Thoracic aorta (tissue), 2 donors: ENCODE measurements around the gene RIMS3. TPM values are rescaled to one million over a fixed set of nuclear protein-coding genes. Genes with fewer than 3 reads are reported as not detected.

Experiments used
- ATAC-seq: fragments of 150-250 bp; one replicate; pipeline ENCODE4 v1.8.0; 2017; ENCODE audit warnings: low read depth; ENCODE audit not compliant: insufficient number of reproducible peaks, low FRiP score
- DNase-seq: peaks from one replicate; pipeline ENCODE4 v3.0.0-alpha.2; 2020; ENCODE audit warnings: low spot score
- H3K27ac ChIP-seq, 2 donors: fragments of 200-600 bp; sonication (generic); 1 replicate in 1 of 2; 2 replicates in 1 of 2; pipeline ENCODE4 v1.5.1; 2016; ENCODE audit warnings: mild to moderate bottlenecking in 2 of 2, moderate library complexity in 2 of 2
- H3K27me3 ChIP-seq: fragments of 200-600 bp; sonication (generic); replicated peaks from 2 replicates; pipeline ENCODE4 v1.6.0; 2016; ENCODE audit warnings: mild to moderate bottlenecking; ENCODE audit not compliant: insufficient read depth
- H3K36me3 ChIP-seq: fragments of 200-600 bp; sonication (generic); one replicate; pipeline ENCODE4 v1.5.1; 2016
- H3K4me1 ChIP-seq, 2 donors: fragments of 200-600 bp; sonication (generic); 1 replicate in 1 of 2; 2 replicates in 1 of 2; pipeline versions ENCODE4 v1.5.1 to v1.6.0; 2016; ENCODE audit warnings: low read depth in 2 of 2, mild to moderate bottlenecking in 1 of 2; ENCODE audit not compliant: control insufficient read depth in 1 of 2
- H3K4me3 ChIP-seq: fragments of 200-600 bp; sonication (generic); 2 replicates; pipeline ENCODE4 v1.5.1; 2016; ENCODE audit warnings: mild to moderate bottlenecking
- H3K9me3 ChIP-seq: fragments of 200-600 bp; sonication (generic); 2 replicates; pipeline ENCODE4 v1.5.1; 2016
- CTCF ChIP-seq: fragments of 200-600 bp; sonication (generic); IDR thresholded peaks from one replicate; pipeline ENCODE4 v1.5.1; 2019; ENCODE audit warnings: antibody characterized with exemption
- total RNA-seq, 2 donors: library from RNA; depleted of rRNA; stranded (reverse); fragments of >200 nt; gene quantifications; one replicate each; pipeline versions ENCODE4 v1.1.0 to v1.2.3, GENCODE V29; 2016

The RIMS3 gene
- total RNA-seq, 2 donors from 2014 or later: 18.1 to 33.7 TPM

GRCh38 chr1:40628903-40629292 lies 36.6 kb downstream of the RIMS3 start:
- Histone ChIP-seq H3K9me3 (no peaks in the 10 kb centered on the region), H3K27me3 (no peaks in the 10 kb centered on the region), H3K4me1 (peaks cover 7 to 10% of the 10 kb centered on the region in 2 donors), H3K4me3 (no peak overlapping the region), H3K36me3 (peaks cover 20% of the 10 kb centered on the region), H3K27ac (no peak overlapping the region)
- no peak for ATAC-seq
- TF ChIP-seq CTCF: no peak
- no peak for DNase-seq

- no peaks in the 10 kb centered on the region for H3K27me3 ChIP-seq
- DNase-seq (no peak), ATAC-seq (no peak)
- TF ChIP-seq CTCF: no peak
- peaks cover 22% of the 10 kb centered on the region for H3K36me3 ChIP-seq
- H3K9me3 ChIP-seq: no peaks in the 10 kb centered on the region
- H3K27ac ChIP-seq: no peak overlapping the region
- H3K4me3 ChIP-seq: no peak overlapping the region
- H3K4me1 ChIP-seq: peaks cover under 1 to 3% of the 10 kb centered on the region in 2 donors
Measured at GRCh38 chr1:40627987-40628902, 37.2 kb downstream of the RIMS3 start.

- no peak overlapping the region for H3K4me3 ChIP-seq
- no peak overlapping the region for H3K27ac ChIP-seq
- H3K36me3 ChIP-seq: peaks cover 32% of the 10 kb centered on the region
- no peaks in the 10 kb centered on the region for H3K9me3 ChIP-seq
- no peak for DNase-seq
- no peak for ATAC-seq
- H3K27me3 ChIP-seq: no peaks in the 10 kb centered on the region
- H3K4me1 ChIP-seq: no peaks in the 10 kb centered on the region
- no peak for TF ChIP-seq CTCF
Measured at GRCh38 chr1:40626383-40626770, 39.1 kb downstream of the RIMS3 start.

GRCh38 chr1:40625476-40626382 lies 39.8 kb downstream of the RIMS3 start:
- Histone ChIP-seq H3K36me3 (peaks cover 32% of the 10 kb centered on the region), H3K4me3 (no peak overlapping the region), H3K9me3 (no peaks in the 10 kb centered on the region), H3K4me1 (no peaks in the 10 kb centered on the region), H3K27ac (no peak overlapping the region), H3K27me3 (no peaks in the 10 kb centered on the region)
- DNase-seq (no peak), ATAC-seq (no peak)
- TF ChIP-seq CTCF: no peak

- DNase-seq: no peak
Measured at GRCh38 chr1:40625076-40625475, 40.4 kb downstream of the RIMS3 start.

More at GRCh38 chr1:40625076-40625475, 40.4 kb downstream of the RIMS3 start:
- Histone ChIP-seq H3K27ac (no peak overlapping the region), H3K4me3 (no peak overlapping the region), H3K9me3 (no peaks in the 10 kb centered on the region), H3K4me1 (no peaks in the 10 kb centered on the region), H3K27me3 (no peaks in the 10 kb centered on the region), H3K36me3 (peaks cover 32% of the 10 kb centered on the region)
- ATAC-seq: no peak
- no peak for TF ChIP-seq CTCF
